ENCODE measurements around the gene SBF2.

SBF2 gene

DNA sequence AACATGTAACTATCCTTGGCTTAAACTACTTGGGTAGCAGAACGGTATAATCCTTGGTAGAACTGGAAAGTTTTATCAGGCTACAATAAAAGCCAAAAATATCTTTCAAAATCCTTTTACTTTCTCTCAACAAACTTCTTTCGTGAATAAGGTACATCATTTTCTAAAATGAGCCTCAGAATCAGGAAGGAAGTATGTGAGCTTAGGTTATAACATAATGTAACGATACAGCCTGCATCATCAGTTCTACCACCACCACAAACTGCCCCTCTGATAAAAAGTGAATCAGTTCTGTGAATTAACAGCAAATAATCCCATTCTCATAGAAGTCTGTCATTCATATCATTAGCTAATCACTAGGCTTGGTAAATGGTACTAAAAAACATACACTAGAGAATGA, 244.3 kb downstream of the SBF2 start:
- DNase-seq (ENCODE audit: low read depth in 1 of 2, low spot score in 1 of 2), result no peak
- Histone ChIP-seq H3K4me3 (replicated peaks; ENCODE audit: insufficient read depth, low read length) (no peak overlapping the region), H3K27me3 (ENCODE audit: insufficient read depth, poor library complexity, severe bottlenecking) (no peaks in the 10 kb centered on the region), H3K27ac (replicated peaks) (no peak overlapping the region)
- TF ChIP-seq SPI1 (IDR thresholded peaks at IDR 0.05; ENCODE audit: borderline replicate concordance, low read depth) (no peak), GABPA (IDR thresholded peaks at IDR 0.05; ENCODE audit: low read depth) (no peak), POLR2AphosphoS5 (IDR thresholded peaks at IDR 0.05; ENCODE audit: low read depth) (no peak)
- TF ChIP-seq, protein P1, sequence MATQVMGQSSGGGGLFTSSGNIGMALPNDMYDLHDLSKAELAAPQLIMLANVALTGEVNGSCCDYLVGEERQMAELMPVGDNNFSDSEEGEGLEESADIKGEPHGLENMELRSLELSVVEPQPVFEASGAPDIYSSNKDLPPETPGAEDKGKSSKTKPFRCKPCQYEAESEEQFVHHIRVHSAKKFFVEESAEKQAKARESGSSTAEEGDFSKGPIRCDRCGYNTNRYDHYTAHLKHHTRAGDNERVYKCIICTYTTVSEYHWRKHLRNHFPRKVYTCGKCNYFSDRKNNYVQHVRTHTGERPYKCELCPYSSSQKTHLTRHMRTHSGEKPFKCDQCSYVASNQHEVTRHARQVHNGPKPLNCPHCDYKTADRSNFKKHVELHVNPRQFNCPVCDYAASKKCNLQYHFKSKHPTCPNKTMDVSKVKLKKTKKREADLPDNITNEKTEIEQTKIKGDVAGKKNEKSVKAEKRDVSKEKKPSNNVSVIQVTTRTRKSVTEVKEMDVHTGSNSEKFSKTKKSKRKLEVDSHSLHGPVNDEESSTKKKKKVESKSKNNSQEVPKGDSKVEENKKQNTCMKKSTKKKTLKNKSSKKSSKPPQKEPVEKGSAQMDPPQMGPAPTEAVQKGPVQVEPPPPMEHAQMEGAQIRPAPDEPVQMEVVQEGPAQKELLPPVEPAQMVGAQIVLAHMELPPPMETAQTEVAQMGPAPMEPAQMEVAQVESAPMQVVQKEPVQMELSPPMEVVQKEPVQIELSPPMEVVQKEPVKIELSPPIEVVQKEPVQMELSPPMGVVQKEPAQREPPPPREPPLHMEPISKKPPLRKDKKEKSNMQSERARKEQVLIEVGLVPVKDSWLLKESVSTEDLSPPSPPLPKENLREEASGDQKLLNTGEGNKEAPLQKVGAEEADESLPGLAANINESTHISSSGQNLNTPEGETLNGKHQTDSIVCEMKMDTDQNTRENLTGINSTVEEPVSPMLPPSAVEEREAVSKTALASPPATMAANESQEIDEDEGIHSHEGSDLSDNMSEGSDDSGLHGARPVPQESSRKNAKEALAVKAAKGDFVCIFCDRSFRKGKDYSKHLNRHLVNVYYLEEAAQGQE (IDR thresholded peaks at IDR 0.05; ENCODE audit: insufficient replicate concordance, low read depth), result no peak
- TF ChIP-seq, protein P2, sequence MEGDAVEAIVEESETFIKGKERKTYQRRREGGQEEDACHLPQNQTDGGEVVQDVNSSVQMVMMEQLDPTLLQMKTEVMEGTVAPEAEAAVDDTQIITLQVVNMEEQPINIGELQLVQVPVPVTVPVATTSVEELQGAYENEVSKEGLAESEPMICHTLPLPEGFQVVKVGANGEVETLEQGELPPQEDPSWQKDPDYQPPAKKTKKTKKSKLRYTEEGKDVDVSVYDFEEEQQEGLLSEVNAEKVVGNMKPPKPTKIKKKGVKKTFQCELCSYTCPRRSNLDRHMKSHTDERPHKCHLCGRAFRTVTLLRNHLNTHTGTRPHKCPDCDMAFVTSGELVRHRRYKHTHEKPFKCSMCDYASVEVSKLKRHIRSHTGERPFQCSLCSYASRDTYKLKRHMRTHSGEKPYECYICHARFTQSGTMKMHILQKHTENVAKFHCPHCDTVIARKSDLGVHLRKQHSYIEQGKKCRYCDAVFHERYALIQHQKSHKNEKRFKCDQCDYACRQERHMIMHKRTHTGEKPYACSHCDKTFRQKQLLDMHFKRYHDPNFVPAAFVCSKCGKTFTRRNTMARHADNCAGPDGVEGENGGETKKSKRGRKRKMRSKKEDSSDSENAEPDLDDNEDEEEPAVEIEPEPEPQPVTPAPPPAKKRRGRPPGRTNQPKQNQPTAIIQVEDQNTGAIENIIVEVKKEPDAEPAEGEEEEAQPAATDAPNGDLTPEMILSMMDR (IDR thresholded peaks at IDR 0.05; ENCODE audit: insufficient read depth, low read length), result no peak

DNA sequence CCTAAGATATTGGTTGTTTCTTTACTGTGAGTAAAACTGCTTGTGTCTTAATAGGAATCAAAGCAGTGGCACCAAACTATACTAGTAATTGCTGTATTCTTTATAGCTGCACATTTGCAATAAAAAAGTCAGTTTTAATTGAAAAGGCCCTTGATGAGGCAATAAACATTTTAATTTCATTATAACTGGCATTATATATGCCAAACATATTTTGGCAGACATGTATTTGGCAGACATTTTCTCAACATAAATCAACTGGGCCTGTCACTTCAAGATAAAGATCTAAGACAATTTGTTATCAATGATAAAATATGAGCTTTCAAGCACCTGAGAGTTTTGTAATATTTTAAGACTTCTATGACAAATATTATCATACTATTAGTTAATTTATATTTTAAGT, 245.7 kb downstream of the SBF2 start:
- DNase-seq (ENCODE audit: low read depth in 1 of 2, low spot score in 1 of 2), result no peak
- no peak overlapping the region for H3K27ac ChIP-seq (replicated peaks)
- no peak for TF ChIP-seq SPI1 (IDR thresholded peaks at IDR 0.05; ENCODE audit: borderline replicate concordance, low read depth)
- H3K27me3 ChIP-seq (ENCODE audit: insufficient read depth, poor library complexity, severe bottlenecking), result no peaks in the 10 kb centered on the region
- H3K4me3 ChIP-seq (replicated peaks; ENCODE audit: insufficient read depth, low read length), result no peak overlapping the region

DNA sequence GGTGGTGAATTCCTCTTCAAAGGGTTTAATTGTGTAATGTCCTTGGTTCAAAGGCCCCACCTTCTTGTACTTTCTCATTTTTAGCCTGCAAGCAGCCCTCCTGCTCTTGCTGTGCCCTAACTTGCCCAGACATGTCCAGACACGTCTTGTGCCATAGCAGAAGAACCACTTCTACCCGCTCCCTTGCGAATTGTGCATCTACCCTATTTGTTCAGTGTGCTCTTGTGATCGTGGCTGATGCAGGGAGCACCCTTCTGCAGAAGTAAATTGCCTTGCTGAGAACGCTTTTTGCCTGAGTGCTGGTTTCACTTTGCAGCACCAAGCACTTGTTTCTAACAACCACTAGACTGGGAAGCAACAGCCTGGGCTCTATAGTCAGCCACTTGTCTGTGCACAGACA, 249.4 kb downstream of the SBF2 start:
- no peak overlapping the region for H3K27ac ChIP-seq (replicated peaks)
- TF ChIP-seq POLR2AphosphoS5 (IDR thresholded peaks at IDR 0.05; ENCODE audit: low read depth) (no peak), SPI1 (IDR thresholded peaks at IDR 0.05; ENCODE audit: borderline replicate concordance, low read depth) (no peak), GABPA (IDR thresholded peaks at IDR 0.05; ENCODE audit: low read depth) (no peak)
- TF ChIP-seq, protein P1 (IDR thresholded peaks at IDR 0.05; ENCODE audit: insufficient replicate concordance, low read depth), result no peak
- TF ChIP-seq, protein P2 (IDR thresholded peaks at IDR 0.05; ENCODE audit: insufficient read depth, low read length), result no peak
- DNase-seq (ENCODE audit: low read depth in 1 of 2, low spot score in 1 of 2), result no peak
- no peak overlapping the region for H3K4me3 ChIP-seq (replicated peaks; ENCODE audit: insufficient read depth, low read length)
- no peaks in the 10 kb centered on the region for H3K27me3 ChIP-seq (ENCODE audit: insufficient read depth, poor library complexity, severe bottlenecking)

DNA sequence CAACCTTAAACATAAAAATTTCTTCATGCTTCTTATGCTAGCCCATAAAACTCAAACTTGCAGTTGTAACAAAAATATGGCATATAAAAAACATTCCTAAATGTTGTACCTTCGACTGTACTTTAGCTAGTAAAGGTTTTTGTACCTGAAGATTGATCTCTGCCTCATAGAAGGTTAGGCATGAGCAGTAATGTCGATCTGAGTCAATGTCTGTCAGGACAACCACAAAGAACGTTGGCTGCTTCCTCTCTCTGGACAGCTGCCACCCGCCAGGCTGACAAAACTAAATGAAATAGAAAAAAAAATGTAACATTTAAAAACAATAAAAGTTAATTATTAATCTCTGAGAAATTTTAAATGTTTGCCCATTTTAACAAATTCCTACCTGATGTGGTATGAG, 251.3 kb downstream of the SBF2 start:
- no peak overlapping the region for H3K4me3 ChIP-seq (replicated peaks; ENCODE audit: insufficient read depth, low read length)
- H3K27ac ChIP-seq (replicated peaks), result peak overlapping the region; percentile 84
- DNase-seq (ENCODE audit: low read depth in 1 of 2, low spot score in 1 of 2), result peak in 1 of 2 experiments; percentile 67
- no peaks in the 10 kb centered on the region for H3K27me3 ChIP-seq (ENCODE audit: insufficient read depth, poor library complexity, severe bottlenecking)
- TF ChIP-seq, protein P2 (IDR thresholded peaks at IDR 0.05; ENCODE audit: insufficient read depth, low read length), result no peak
- TF ChIP-seq GABPA (IDR thresholded peaks at IDR 0.05; ENCODE audit: low read depth), result no peak
- TF ChIP-seq, protein P1 (IDR thresholded peaks at IDR 0.05; ENCODE audit: insufficient replicate concordance, low read depth), result peak; percentile 35
- TF ChIP-seq POLR2AphosphoS5 (IDR thresholded peaks at IDR 0.05; ENCODE audit: low read depth), result 0 out of 2 replicates have a peak, but pooled peaks have one; percentile 26
- peak; percentile 56; the same call in 1 of the 2 replicates for TF ChIP-seq SPI1 (IDR thresholded peaks at IDR 0.05; ENCODE audit: borderline replicate concordance, low read depth)
